Heart right ventricle (tissue), 16 donors: ENCODE measurements around the gene CEP290. TPM values are rescaled to one million over a fixed set of nuclear protein-coding genes. Genes with fewer than 3 reads are reported as not detected.

Source experiments
- ATAC-seq, 8 donors: fragments of 200-7000 bp; cut with Tn5 transposase; one replicate each; pipeline ENCODE4 v1.9.1; 2020; ENCODE audit warnings: mild to moderate bottlenecking in 8 of 8, moderate library complexity in 8 of 8, moderate number of reproducible peaks in 1 of 8
- DNase-seq, 2 donors: peaks; one replicate each; pipeline ENCODE4 v3.0.0-alpha.2; 2020
- H3K27ac ChIP-seq, 10 donors: fragments of 200-600 bp; sonication (generic) in 2 of 10; one replicate each; pipeline versions ENCODE4 v1.5.0 to v1.8.0; 2020 to 2022; ENCODE audit warnings: mild to moderate bottlenecking in 3 of 10
- H3K27me3 ChIP-seq, 7 donors: fragments of 200-600 bp; one replicate each; pipeline ENCODE4 v1.8.0; 2021 to 2022; ENCODE audit warnings: mild to moderate bottlenecking in 2 of 7
- H3K36me3 ChIP-seq, 9 donors: fragments of 200-600 bp; sonication (generic) in 1 of 9; one replicate each; pipeline versions ENCODE4 v1.5.0 to v1.8.0; 2020 to 2022; ENCODE audit warnings: mild to moderate bottlenecking in 2 of 9
- H3K4me1 ChIP-seq, 9 donors: fragments of 200-600 bp; sonication (generic) in 1 of 9; one replicate each; pipeline versions ENCODE4 v1.5.0 to v1.8.0; 2020 to 2022; ENCODE audit warnings: mild to moderate bottlenecking in 4 of 9
- H3K4me3 ChIP-seq, 10 donors: fragments of 200-600 bp; sonication (generic) in 2 of 10; one replicate each; pipeline versions ENCODE4 v1.5.0 to v1.8.0; 2020 to 2022; ENCODE audit warnings: mild to moderate bottlenecking in 7 of 10, moderate library complexity in 2 of 10
- H3K9me3 ChIP-seq, 11 donors: fragments of 200-600 bp in 10 of 11; sonication (generic) in 2 of 11; one replicate each; pipeline versions ENCODE4 v1.5.0 to v1.8.0; 2013 to 2022; ENCODE audit warnings: mild to moderate bottlenecking in 2 of 11, control low read depth in 1 of 11, moderate library complexity in 1 of 11
- WGBS, 2 donors: extraction: QIAGEN DNeasy Blood & Tissue Kit; methylation state at CpG; one replicate each; pipeline ENCODE4 v1.1.7; 2013; ENCODE audit warnings: inconsistent platforms in 1 of 2; 5-methylcytosine and 5-hydroxymethylcytosine counted together
- intact Hi-C, 10 donors: fragments of 100-400 bp; cut with DNase I; formaldehyde crosslinking; loops; one replicate each; pipeline versions ENCODE4 v1.11.1 to v1.14.2; 2022
- polyA plus RNA-seq, 2 donors: library from polyadenylated mRNA; stranded (reverse); fragments of 200-250 nt; gene quantifications; one replicate each; pipeline ENCODE4 v1.2.3, GENCODE V29; 2013
- total RNA-seq, 10 donors: library from RNA; stranded (reverse); fragmentation: NEBNext Ultra II Directional in 3 of 10; extraction: Animal tissue kit (Norgen Biotek cat#: 25700) in 3 of 10; gene quantifications; one replicate each; pipeline versions ENCODE4 v1.2.1 to v1.2.4, GENCODE V29; 2021 to 2023
- TF ChIP-seq, protein P1 (sequence below), 9 donors: fragments of 200-600 bp; sonication (generic) in 2 of 9; IDR thresholded peaks; one replicate each; pipeline versions ENCODE4 v1.5.0 to v1.8.0; 2021 to 2022; ENCODE audit warnings: antibody characterized with exemption in 9 of 9, mild to moderate bottlenecking in 5 of 9, moderate library complexity in 1 of 9
- donor health status: Arrhythmogenic right ventricular cardiomyopathy.
- donor health status: ischemic (EF 13 %, LVEDD 7.1; RV severe dilation, severe dysfunction).
- donor health status: healthy with polysubstance abuse.
- donor health status: DM: no; HTN: yes; CAD: no.
- donor health status: DM: no; HTN: no; CAD: no.
- donor health status: ischemic (EF 25% LVEDD 6.9; RV normal size, moderate dysfunction).
- donor health status: ischemic (EF 25% LVEDD 5.7; RV mildly dilated, moderate dysfunction).
- donor health status: healthy.
- donor health status: DM: yes; HTN: yes; CAD: no.
- donor health status: Ischemic cardiomyopathy.
- donor health status: ischemic (EF 35%, LVEDD 5.7; RV mildly dilated, moderate dysfunction).
- donor health status: nonischemic (EF 11% LVEDD 7.7; RV severe dilation, severe dysfunction).
- donor health status: DM: yes; HTN: yes; CAD: no.
- donor health status: PGD.
- donor health status: ischemic (EF 29% LVEDD 5.4; RV normal size, mild dysfunction).
- donor health status: nonischemic (EF 23%, LVEDD 6.1; RV moderate dilation, normal function).

The CEP290 gene
- total and polyA plus RNA-seq, 12 donors: 2.6 to 10.9 (median 7.7) TPM

DNA sequence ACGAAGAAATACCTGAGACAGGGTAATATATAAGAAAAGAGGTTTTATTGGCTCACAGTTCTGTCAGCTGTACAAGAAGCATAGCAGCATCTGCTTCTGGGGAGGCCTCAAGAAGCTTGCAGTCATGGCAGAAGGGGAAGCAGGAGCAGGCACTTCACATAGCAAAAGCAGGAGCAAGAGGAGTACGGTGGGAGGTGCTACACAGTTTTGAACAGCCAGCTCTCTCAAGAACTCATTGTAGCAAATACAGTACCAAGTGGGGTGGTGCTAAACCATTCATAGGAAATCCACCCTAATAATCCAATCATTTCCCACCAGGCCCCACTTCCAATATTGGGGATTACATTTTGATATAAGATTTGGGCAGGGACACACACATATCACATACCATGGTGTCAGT lies 8.2 kb upstream of the CEP290 start:
- intact Hi-C loops: loop anchor here in 5 of 10 donors (5.0 to 10.0 kb wide), 3 partner anchors 842 to 847 kb away; no protein-coding TSS in a partner anchor
- Histone ChIP-seq H3K4me1 (peaks cover 0 to 10% (median 0%) of the 10 kb centered on the region in 9 donors), H3K27ac (no peak overlapping the region), H3K9me3 (no peaks in the 10 kb centered on the region), H3K27me3 (no peaks in the 10 kb centered on the region), H3K36me3 (peaks cover 0 to 30% (median 0%) of the 10 kb centered on the region in 9 donors), H3K4me3 (no peak overlapping the region)
- TF ChIP-seq, protein P1, sequence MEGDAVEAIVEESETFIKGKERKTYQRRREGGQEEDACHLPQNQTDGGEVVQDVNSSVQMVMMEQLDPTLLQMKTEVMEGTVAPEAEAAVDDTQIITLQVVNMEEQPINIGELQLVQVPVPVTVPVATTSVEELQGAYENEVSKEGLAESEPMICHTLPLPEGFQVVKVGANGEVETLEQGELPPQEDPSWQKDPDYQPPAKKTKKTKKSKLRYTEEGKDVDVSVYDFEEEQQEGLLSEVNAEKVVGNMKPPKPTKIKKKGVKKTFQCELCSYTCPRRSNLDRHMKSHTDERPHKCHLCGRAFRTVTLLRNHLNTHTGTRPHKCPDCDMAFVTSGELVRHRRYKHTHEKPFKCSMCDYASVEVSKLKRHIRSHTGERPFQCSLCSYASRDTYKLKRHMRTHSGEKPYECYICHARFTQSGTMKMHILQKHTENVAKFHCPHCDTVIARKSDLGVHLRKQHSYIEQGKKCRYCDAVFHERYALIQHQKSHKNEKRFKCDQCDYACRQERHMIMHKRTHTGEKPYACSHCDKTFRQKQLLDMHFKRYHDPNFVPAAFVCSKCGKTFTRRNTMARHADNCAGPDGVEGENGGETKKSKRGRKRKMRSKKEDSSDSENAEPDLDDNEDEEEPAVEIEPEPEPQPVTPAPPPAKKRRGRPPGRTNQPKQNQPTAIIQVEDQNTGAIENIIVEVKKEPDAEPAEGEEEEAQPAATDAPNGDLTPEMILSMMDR (IDR thresholded peaks at IDR 0.05): no peak
- WGBS, 2 donors: 89 to 95% methylated on average over 2 of the region's 2 CpGs
- no peak for ATAC-seq
- no peak for DNase-seq

DNA sequence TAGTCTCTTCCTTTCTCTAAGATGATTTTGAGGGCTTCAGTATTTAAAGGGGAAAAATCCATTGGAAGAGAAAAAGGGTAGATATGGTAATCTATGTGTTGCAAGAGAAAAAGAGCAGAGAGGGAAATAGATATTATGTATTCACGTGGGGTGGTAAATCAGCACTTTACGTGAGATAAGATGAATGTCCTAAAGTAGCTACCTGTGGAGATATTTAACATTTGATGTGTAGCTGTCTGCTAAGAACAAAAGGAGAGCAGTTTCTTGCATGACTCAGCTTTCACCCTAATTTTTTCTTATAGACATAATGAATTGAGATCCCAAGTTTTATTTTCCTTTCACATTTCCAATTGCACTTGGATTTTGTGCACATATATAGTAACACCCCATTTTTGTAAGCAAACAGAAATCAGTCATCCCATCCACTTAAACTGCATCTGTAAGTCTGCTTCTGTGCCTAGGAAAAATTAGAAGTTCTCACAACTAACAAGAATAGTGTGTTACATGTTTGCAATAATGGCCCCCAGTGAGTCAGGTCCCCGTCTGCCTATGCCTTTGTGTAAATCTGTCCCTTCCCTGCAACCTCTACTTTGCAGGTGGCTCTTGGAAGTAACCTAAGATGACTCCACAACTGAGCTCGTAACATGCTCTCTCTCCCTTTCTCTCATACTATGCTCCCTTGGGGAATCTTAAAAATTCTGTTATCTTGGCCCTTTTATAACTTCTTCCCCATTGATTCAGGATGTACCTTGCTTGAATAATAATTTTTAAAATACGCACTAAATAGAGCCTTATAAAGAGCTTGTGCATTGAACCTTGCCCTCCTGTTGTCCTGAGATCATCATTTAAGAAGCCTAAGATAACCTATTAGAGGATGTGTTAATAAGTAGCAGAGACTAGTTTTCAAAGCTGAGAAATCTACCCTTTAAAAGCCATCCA lies 3.9 kb upstream of the CEP290 start:
- Histone ChIP-seq H3K9me3 (no peaks in the 10 kb centered on the region), H3K4me1 (peaks cover 0 to 34% (median 20%) of the 10 kb centered on the region in 9 donors), H3K27me3 (no peaks in the 10 kb centered on the region), H3K36me3 (peaks cover 0 to 26% (median 0%) of the 10 kb centered on the region in 9 donors), H3K4me3 (no peak overlapping the region), H3K27ac (no peak overlapping the region)
- intact Hi-C loops: loop anchor here in 3 of 10 donors (10.0 kb wide), 2 partner anchors 439 to 849 kb away; partner anchors contain the start of gene KITLG (in 1 of the 3)
- 79 to 83% methylated on average over 5 of the region's 5 CpGs for WGBS, 2 donors
- DNase-seq (no peak), ATAC-seq (no peak)
- TF ChIP-seq, protein P1 (IDR thresholded peaks at IDR 0.05): no peak

DNA sequence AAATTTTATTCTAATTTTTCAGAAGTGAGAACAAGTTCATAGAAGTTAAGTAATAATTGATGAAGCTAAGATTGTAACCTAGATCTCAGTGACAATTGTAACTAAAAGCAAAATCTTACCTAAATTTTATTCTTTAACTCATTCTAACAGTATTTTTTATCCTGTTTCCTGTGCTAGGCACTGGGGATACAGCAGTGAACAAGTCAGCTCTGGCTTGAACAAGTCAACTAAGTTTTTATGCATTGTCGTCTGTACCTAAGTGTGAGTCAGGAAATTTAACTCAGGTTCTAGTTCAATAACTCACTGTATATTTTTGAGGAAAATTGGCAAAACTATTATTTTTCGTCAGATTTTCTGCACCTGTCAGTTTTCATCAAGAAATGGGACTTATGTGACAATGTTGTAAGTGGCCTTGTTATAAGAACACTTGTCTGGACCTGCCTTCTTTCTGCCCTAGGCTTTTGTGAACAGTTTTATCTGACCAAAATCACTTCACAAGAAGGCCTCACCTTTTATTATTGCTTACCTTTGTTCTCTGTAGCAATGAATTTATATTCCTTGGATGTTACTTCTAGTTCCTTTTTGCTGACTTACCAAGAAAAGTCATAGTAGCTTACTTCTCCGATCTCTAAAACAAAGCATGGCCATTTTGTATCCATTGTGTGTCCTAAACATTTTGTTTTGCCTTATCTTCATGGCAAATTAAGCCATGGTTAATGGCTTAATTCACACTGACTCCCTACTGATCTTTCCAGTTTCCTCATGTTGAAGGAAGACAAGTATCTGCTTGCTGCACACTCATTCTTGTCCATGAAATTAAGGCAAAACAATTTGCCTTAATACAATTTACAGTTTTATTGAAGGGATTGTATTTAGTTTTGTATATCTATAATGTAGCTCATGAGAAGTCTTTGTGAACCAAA lies 2.9 kb upstream of the CEP290 start:
- H3K9me3 ChIP-seq: no peaks in the 10 kb centered on the region
- 93 to 94% methylated on average over 3 of the region's 3 CpGs for WGBS, 2 donors
- TF ChIP-seq, protein P1 (IDR thresholded peaks at IDR 0.05): no peak
- H3K4me1 ChIP-seq: peaks cover 0 to 35% (median 21%) of the 10 kb centered on the region in 9 donors
- intact Hi-C loops: loop anchor here in 3 of 10 donors (10.0 kb wide), 2 partner anchors 440 to 850 kb away; partner anchors contain the start of gene KITLG (in 1 of the 3)
- peaks cover 0 to 26% (median 0%) of the 10 kb centered on the region in 9 donors for H3K36me3 ChIP-seq
- no peaks in the 10 kb centered on the region for H3K27me3 ChIP-seq
- no peak overlapping the region for H3K4me3 ChIP-seq
- DNase-seq (no peak), ATAC-seq (no peak)
- no peak overlapping the region for H3K27ac ChIP-seq

DNA sequence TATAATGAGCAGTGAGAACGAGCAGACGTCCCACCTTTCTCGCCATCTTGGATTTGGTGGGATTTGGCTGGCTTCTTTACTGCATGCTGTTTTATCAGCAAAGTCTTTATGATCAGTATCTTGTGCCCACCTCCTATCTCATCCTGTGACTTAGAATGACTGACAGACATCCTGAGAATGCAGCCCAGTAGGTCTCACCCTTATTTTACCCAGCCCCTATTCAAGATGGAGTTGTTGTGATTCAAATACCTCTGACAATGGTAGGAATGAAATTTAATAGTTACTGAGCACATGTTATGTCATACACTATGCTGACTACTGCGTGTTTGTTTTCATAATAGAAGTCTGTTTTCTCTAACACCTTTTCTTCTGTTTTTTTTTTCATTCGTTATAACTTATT lies 2.1 kb upstream of the CEP290 start:
- no peak for DNase-seq
- H3K36me3 ChIP-seq: peaks cover 0 to 26% (median 0%) of the 10 kb centered on the region in 9 donors
- no peaks in the 10 kb centered on the region for H3K9me3 ChIP-seq
- ATAC-seq: no peak
- no peak overlapping the region for H3K27ac ChIP-seq
- H3K27me3 ChIP-seq: no peaks in the 10 kb centered on the region
- intact Hi-C loops: loop anchor here in 3 of 10 donors (10.0 kb wide), 2 partner anchors 441 to 851 kb away; partner anchors contain the start of gene KITLG (in 1 of the 3)
- H3K4me3 ChIP-seq: no peak overlapping the region
- H3K4me1 ChIP-seq: peaks cover 0 to 35% (median 21%) of the 10 kb centered on the region in 9 donors
- WGBS, 2 donors: 93 to 98% methylated on average over 5 of the region's 5 CpGs
- TF ChIP-seq, protein P1 (IDR thresholded peaks at IDR 0.05): no peak
